Tibial nerve (tissue), 4 donors: ENCODE data around the gene COX4I1. TPM values are rescaled to one million over a fixed set of nuclear protein-coding genes. Genes with fewer than 3 reads are reported as not detected.

Experiments
- DNase-seq, 2 donors: peaks; one replicate each; pipeline ENCODE4 v3.0.0-alpha.2; 2019; ENCODE audit warnings: low spot score in 2 of 2
- H3K27ac ChIP-seq, 4 donors: fragments of 200-600 bp; sonication (generic) in 3 of 4; one replicate each; pipeline ENCODE4 v1.5.1; 2017 to 2019; ENCODE audit warnings: mild to moderate bottlenecking in 1 of 4
- H3K27me3 ChIP-seq, 2 donors: fragments of 200-600 bp; sonication (generic) in 1 of 2; one replicate each; pipeline versions ENCODE4 v1.5.1 to v1.6.0; 2017 to 2019
- H3K36me3 ChIP-seq, 3 donors: fragments of 200-600 bp; sonication (generic); one replicate each; pipeline ENCODE4 v1.5.1; 2018 to 2019
- H3K4me1 ChIP-seq, 4 donors: fragments of 200-600 bp; sonication (generic) in 3 of 4; one replicate each; pipeline ENCODE4 v1.5.1; 2017 to 2019
- H3K4me3 ChIP-seq, 4 donors: fragments of 200-600 bp; sonication (generic) in 3 of 4; one replicate each; pipeline ENCODE4 v1.5.1; 2017 to 2019; ENCODE audit warnings: mild to moderate bottlenecking in 1 of 4, moderate library complexity in 1 of 4
- H3K9me3 ChIP-seq, 4 donors: fragments of 200-600 bp; sonication (generic) in 3 of 4; one replicate each; pipeline ENCODE4 v1.5.1; 2017 to 2019
- EP300 ChIP-seq, 2 donors: sonication (generic); formaldehyde crosslinking; IDR thresholded peaks; one replicate each; pipeline ENCODE4 v1.6.1; 2017; ENCODE audit warnings: antibody characterized with exemption in 2 of 2, mild to moderate bottlenecking in 1 of 2
- POLR2A ChIP-seq, 2 donors: fragments of 450-650 bp; IDR thresholded peaks; one replicate each; pipeline ENCODE4 v1.6.1; 2017; ENCODE audit warnings: antibody characterized with exemption in 2 of 2, mild to moderate bottlenecking in 2 of 2, moderate library complexity in 2 of 2
- WGBS, 2 donors: methylation state at CpG; one replicate each; pipeline ENCODE4 v1.1.5; 2018; 5-methylcytosine and 5-hydroxymethylcytosine counted together
- total RNA-seq, 4 donors: library from RNA; depleted of rRNA; stranded (reverse); fragments of >200 nt; gene quantifications; one replicate each; pipeline ENCODE4 v1.1.0, GENCODE V29; 2016
- TF ChIP-seq, protein P1 (sequence below), 5 experiments: fragments of 200-600 bp in 3 of 5; fragments of 450-650 bp in 2 of 5; sonication (generic) in 3 of 5; IDR thresholded peaks; one replicate each; pipeline ENCODE4 v1.5.1; 2016 to 2019; ENCODE audit warnings: antibody characterized with exemption in 5 of 5, mild to moderate bottlenecking in 3 of 5, moderate library complexity in 2 of 5

COX4I1 gene
- total RNA-seq, 4 donors from 2014 or later = 274 to 401 (median 323) TPM

DNA sequence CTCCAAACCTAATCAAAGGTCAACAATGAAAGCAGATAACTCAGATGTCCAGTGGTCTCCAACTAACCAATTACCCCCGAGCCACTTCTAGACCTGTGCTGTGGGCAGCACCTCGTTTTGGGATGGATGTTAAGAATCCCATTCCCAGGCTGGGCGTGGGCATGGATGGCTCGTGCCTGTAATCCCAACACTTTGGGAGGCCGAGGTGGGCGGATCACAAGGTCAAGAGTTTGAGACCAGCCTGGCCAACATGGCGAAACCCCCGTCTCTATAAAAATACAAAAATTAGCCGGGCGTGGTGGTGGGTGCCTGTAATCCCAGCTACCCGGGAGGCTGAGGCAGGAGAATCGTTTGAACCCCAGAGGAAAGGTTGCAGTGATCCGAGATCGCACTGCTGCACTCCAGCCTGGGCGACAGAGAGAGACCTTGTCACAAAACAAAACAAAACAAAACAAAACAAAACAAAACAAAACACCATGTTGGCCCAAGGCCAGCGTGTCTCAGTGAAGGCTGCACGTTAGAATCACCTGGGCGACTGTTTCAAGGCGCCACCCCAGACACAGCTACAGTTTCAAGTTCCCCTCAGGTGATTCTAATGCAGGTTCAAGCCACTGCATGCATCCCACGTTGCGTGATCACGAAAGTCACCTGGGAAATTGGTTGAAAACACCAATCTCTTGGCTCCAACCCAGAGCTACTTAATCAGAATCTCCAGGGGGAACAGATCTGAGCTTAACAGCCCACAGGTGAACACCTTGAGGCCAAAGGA, 21.3 kb downstream of the COX4I1 start:
- no peak for TF ChIP-seq POLR2A (IDR thresholded peaks at IDR 0.05)
- TF ChIP-seq, protein P1, sequence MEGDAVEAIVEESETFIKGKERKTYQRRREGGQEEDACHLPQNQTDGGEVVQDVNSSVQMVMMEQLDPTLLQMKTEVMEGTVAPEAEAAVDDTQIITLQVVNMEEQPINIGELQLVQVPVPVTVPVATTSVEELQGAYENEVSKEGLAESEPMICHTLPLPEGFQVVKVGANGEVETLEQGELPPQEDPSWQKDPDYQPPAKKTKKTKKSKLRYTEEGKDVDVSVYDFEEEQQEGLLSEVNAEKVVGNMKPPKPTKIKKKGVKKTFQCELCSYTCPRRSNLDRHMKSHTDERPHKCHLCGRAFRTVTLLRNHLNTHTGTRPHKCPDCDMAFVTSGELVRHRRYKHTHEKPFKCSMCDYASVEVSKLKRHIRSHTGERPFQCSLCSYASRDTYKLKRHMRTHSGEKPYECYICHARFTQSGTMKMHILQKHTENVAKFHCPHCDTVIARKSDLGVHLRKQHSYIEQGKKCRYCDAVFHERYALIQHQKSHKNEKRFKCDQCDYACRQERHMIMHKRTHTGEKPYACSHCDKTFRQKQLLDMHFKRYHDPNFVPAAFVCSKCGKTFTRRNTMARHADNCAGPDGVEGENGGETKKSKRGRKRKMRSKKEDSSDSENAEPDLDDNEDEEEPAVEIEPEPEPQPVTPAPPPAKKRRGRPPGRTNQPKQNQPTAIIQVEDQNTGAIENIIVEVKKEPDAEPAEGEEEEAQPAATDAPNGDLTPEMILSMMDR (IDR thresholded peaks at IDR 0.05) = no peak
- no peak for TF ChIP-seq EP300 (IDR thresholded peaks at IDR 0.05)
- Histone ChIP-seq H3K4me3 (no peak overlapping the region), H3K27me3 (peaks cover 0 to 18% of the 10 kb centered on the region in 2 donors), H3K9me3 (no peaks in the 10 kb centered on the region), H3K36me3 (no peaks in the 10 kb centered on the region), H3K4me1 (peaks cover 0 to 8% (median 2%) of the 10 kb centered on the region in 4 donors), H3K27ac (no peak overlapping the region)
- no peak for DNase-seq
- 61 to 65% methylated on average over 22 of the region's 22 CpGs for WGBS, 2 donors

DNA sequence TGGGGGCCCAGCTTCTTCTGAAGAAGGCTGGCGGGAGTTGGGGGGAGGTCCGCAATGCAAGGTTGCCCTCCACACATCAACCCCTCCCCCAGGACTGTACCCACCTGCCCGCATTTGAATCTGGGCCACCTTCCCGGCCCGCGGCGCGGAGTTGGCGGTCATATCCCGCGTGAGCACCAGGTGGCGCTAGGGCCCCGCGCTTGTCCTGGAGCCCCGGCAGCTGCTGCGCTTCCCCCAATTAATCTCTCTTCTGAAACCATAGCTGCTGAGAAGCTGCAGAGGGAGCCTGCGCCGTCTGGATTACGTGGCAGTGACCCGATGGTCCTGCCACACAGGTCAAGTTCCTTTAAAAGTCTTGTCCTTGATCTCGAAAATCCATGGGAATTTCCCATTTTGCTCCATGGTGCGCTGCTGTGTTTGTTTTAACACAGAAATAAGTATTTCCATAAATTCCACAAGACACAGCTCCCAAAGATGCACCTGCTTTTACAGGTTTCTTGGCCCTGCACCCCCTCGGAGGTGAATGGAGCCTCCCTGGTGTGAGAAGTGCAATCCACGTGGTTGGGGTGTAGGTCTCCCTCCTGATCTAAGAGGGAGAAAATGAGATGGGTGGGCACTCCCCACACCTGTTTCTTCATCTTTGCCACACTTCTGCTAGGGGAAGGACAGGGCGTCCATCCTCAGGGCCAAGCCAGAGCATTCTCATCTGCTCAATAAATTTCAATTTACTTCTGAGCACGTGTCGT, 22.1 kb downstream of the COX4I1 start:
- Histone ChIP-seq H3K4me1 (peaks cover 0 to 8% (median 2%) of the 10 kb centered on the region in 4 donors), H3K36me3 (no peaks in the 10 kb centered on the region), H3K27ac (no peak overlapping the region), H3K4me3 (no peak overlapping the region), H3K9me3 (no peaks in the 10 kb centered on the region), H3K27me3 (peaks cover 0 to 18% of the 10 kb centered on the region in 2 donors)
- TF ChIP-seq EP300 (IDR thresholded peaks at IDR 0.05) = peak in 1 of 2 donors; percentile 29
- no peak for TF ChIP-seq POLR2A (IDR thresholded peaks at IDR 0.05)
- TF ChIP-seq, protein P1 (IDR thresholded peaks at IDR 0.05) = peak; percentile 91 to 99 (median 94)
- DNase-seq = peak; percentile 55 to 70
- 15 to 21% methylated on average over 14 to 27 of the region's 27 CpGs for WGBS, 2 donors

DNA sequence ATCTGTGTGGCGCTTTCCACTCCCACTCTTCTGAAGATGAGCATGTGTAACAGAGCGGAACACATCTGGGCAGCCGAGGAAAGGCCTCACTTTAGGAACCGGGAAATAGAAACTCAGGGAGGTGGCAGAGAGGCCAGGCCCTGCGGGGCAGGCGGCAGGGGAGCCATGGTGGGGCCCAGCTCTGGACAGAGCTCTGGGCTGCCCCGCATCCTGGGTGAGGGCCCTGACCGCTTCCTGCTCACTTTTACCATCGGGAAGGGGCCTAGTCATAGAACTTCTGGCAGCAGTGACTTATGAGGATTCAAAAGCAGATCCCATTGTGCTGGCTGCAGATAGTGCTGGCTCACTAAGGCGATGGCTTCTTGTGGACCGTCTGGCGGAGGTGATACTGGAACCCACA, 22.6 kb downstream of the COX4I1 start:
- no peak for DNase-seq
- no peak overlapping the region for H3K27ac ChIP-seq
- no peaks in the 10 kb centered on the region for H3K9me3 ChIP-seq

DNA sequence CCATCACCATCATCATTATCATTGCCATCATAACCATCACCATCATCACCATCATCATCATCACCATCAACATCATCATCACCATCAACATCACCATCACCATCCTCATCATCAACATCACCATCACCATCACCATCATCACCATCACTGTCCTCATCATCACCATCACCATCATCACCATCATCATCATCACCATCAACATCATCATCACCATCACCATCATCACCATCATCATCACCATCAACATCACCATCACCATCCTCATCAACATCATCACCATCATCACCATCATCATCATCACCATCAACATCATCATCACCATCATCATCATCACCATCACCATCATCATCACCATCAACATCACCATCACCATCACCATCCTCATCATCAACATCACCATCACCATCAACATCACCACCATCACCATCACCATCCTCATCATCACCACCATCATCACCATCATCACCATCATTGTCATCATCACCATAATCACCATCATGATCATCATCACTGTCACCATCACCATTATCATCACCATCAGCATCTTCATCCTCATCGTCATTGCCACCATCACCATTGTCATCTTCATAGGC, 23.9 kb downstream of the COX4I1 start:
- H3K4me3 ChIP-seq = no peak overlapping the region
- no peaks in the 10 kb centered on the region for H3K9me3 ChIP-seq
- WGBS, 2 donors = 94 to 100% methylated on average over 1 of the region's 1 CpG
- H3K4me1 ChIP-seq = peaks cover 0 to 8% (median 2%) of the 10 kb centered on the region in 4 donors
- TF ChIP-seq, protein P1 (IDR thresholded peaks at IDR 0.05) = no peak
- TF ChIP-seq POLR2A (IDR thresholded peaks at IDR 0.05) (no peak), EP300 (IDR thresholded peaks at IDR 0.05) (no peak)
- no peak for DNase-seq
- H3K27me3 ChIP-seq = peaks cover 0 to 13% of the 10 kb centered on the region in 2 donors
- no peaks in the 10 kb centered on the region for H3K36me3 ChIP-seq
- no peak overlapping the region for H3K27ac ChIP-seq

More for the DNA sequence above, 22.6 kb downstream of the COX4I1 start:
- 93 to 94% methylated on average over 9 to 12 of the region's 12 CpGs for WGBS, 2 donors
- H3K36me3 ChIP-seq = no peaks in the 10 kb centered on the region
- H3K4me1 ChIP-seq = peaks cover 0 to 8% (median 2%) of the 10 kb centered on the region in 4 donors
- no peak overlapping the region for H3K4me3 ChIP-seq
- TF ChIP-seq, protein P1 (IDR thresholded peaks at IDR 0.05) = no peak
- TF ChIP-seq EP300 (IDR thresholded peaks at IDR 0.05) (no peak), POLR2A (IDR thresholded peaks at IDR 0.05) (no peak)
- H3K27me3 ChIP-seq = peaks cover 0 to 18% of the 10 kb centered on the region in 2 donors
